Measurements from ENCODE around the gene ITGAX. TPM values are rescaled to one million over a fixed set of nuclear protein-coding genes. Genes with fewer than 3 reads are reported as not detected.
"Not testable (repeated sequence)": the region's sequence is repeated elsewhere in the genome, so short reads cannot be mapped to it uniquely, and the experiment has no call there.

The ITGAX gene
- total and polyA plus RNA-seq, 2 experiments from 2014 or later: 0.50 to 0.60 TPM

DNA sequence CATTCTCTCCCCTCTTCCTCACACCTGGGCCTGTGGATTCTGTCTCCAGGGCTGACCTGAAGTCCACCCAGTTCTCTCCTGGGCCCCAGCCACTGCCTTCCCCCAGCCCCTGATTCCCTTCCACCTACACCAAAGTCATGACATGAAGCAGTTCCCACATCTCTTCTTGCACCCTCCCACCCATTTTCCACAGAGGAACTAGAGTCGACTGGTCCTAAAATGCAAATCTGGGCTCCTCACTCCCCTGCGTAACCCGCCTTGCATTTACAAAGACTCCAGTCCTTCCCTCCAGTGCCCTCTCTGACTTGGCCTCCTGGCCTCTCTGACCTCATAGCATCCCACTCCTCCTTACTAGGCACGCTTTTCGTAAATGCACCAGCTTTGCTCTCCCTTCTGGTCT lies 58.4 kb downstream of the ITGAX start:
- H3K9me3 ChIP-seq (ENCODE audit: low read depth): no peaks in the 10 kb centered on the region
- H3K36me3 ChIP-seq (replicated peaks; ENCODE audit: insufficient read depth, low read depth): no peaks in the 10 kb centered on the region
- H3K27ac ChIP-seq: no peak overlapping the region
- DNase-seq (ENCODE audit: low spot score): no peak
- no peaks in the 10 kb centered on the region for H3K27me3 ChIP-seq
- TF ChIP-seq EZH2phosphoT487 (IDR thresholded peaks at IDR 0.05; ENCODE audit: low read depth, severe bottlenecking, unreplicated experiment) (no peak), EZH2 (IDR thresholded peaks at IDR 0.05; ENCODE audit: borderline replicate concordance) (no peak)
- TF ChIP-seq, protein P1, sequence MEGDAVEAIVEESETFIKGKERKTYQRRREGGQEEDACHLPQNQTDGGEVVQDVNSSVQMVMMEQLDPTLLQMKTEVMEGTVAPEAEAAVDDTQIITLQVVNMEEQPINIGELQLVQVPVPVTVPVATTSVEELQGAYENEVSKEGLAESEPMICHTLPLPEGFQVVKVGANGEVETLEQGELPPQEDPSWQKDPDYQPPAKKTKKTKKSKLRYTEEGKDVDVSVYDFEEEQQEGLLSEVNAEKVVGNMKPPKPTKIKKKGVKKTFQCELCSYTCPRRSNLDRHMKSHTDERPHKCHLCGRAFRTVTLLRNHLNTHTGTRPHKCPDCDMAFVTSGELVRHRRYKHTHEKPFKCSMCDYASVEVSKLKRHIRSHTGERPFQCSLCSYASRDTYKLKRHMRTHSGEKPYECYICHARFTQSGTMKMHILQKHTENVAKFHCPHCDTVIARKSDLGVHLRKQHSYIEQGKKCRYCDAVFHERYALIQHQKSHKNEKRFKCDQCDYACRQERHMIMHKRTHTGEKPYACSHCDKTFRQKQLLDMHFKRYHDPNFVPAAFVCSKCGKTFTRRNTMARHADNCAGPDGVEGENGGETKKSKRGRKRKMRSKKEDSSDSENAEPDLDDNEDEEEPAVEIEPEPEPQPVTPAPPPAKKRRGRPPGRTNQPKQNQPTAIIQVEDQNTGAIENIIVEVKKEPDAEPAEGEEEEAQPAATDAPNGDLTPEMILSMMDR (IDR thresholded peaks at IDR 0.05; ENCODE audit: poor library complexity): no peak
- no peaks in the 10 kb centered on the region for H3K9me2 ChIP-seq (replicated peaks; ENCODE audit: insufficient read depth)
- no peaks in the 10 kb centered on the region for H3K79me2 ChIP-seq
- H4K20me1 ChIP-seq (ENCODE audit: insufficient read depth, poor library complexity, severe bottlenecking): no peaks in the 10 kb centered on the region
- H2AFZ ChIP-seq: no peak overlapping the region
- no peaks in the 10 kb centered on the region for H3K4me1 ChIP-seq (ENCODE audit: insufficient read depth)
- no peak overlapping the region for H3K4me3 ChIP-seq
- no peak overlapping the region for H3K4me2 ChIP-seq
- WGBS (ENCODE audit: low lambda C conversion rate, missing lambda C conversion rate): 91% methylated on average over 5 of the region's 5 CpGs

DNA sequence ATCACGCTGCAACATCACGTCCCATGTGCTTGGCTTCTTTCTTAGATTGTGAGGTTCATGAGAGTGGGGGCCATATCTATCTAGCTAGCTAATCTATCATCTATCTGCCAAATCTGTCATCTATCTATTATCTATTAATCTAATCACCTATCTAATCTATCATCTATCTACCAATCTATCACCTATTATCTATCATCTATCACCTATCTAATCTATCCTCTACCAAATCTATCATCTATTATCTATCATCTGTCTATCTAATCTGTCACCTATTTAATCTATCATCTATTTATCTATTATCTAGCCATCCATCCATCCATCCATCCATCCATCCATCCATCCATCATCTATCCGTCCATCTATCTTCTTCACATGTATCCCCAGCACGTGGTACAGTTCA lies 59.0 kb downstream of the ITGAX start:
- H3K36me3 ChIP-seq (replicated peaks; ENCODE audit: insufficient read depth, low read depth): no peaks in the 10 kb centered on the region
- no peak overlapping the region for H2AFZ ChIP-seq
- WGBS (ENCODE audit: low lambda C conversion rate, missing lambda C conversion rate): 90% methylated on average over 4 of the region's 4 CpGs
- H3K9me2 ChIP-seq (replicated peaks; ENCODE audit: insufficient read depth): no peaks in the 10 kb centered on the region
- TF ChIP-seq EZH2 (IDR thresholded peaks at IDR 0.05; ENCODE audit: borderline replicate concordance) (no peak), EZH2phosphoT487 (IDR thresholded peaks at IDR 0.05; ENCODE audit: low read depth, severe bottlenecking, unreplicated experiment) (no peak)
- TF ChIP-seq, protein P1 (IDR thresholded peaks at IDR 0.05; ENCODE audit: poor library complexity): no peak
- no peaks in the 10 kb centered on the region for H4K20me1 ChIP-seq (ENCODE audit: insufficient read depth, poor library complexity, severe bottlenecking)
- no peak overlapping the region for H3K4me2 ChIP-seq
- no peaks in the 10 kb centered on the region for H3K79me2 ChIP-seq
- no peak for DNase-seq (ENCODE audit: low spot score)
- no peaks in the 10 kb centered on the region for H3K9me3 ChIP-seq (ENCODE audit: low read depth)
- H3K4me1 ChIP-seq (ENCODE audit: insufficient read depth): no peaks in the 10 kb centered on the region
- no peak overlapping the region for H3K27ac ChIP-seq
- H3K4me3 ChIP-seq: no peak overlapping the region
- H3K27me3 ChIP-seq: no peaks in the 10 kb centered on the region

DNA sequence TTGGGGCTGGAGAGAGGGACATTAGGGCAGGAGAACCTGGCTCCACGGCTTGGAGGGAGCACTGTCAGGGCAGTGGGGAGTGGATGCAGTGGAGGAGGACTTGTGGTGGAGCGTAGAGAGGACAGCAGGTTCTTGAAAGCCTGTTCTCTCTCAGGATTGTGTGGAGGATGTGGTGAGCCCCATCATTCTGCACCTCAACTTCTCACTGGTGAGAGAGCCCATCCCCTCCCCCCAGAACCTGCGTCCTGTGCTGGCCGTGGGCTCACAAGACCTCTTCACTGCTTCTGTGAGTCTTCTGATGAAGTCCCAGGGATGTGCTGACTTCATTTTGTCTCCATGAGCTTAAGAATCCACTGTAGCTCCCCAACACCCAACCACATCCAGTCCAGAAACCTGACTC lies 59.7 kb downstream of the ITGAX start:
- TF ChIP-seq, protein P1 (IDR thresholded peaks at IDR 0.05; ENCODE audit: poor library complexity): no peak
- no peak for TF ChIP-seq EZH2 (IDR thresholded peaks at IDR 0.05; ENCODE audit: borderline replicate concordance)
- TF ChIP-seq EZH2phosphoT487 (IDR thresholded peaks at IDR 0.05; ENCODE audit: low read depth, severe bottlenecking, unreplicated experiment): no peak
- Histone ChIP-seq H3K36me3 (replicated peaks; ENCODE audit: insufficient read depth, low read depth) (no peaks in the 10 kb centered on the region), H3K27ac (no peak overlapping the region), H3K9me3 (ENCODE audit: low read depth) (no peaks in the 10 kb centered on the region), H3K4me3 (no peak overlapping the region), H4K20me1 (ENCODE audit: insufficient read depth, poor library complexity, severe bottlenecking) (no peaks in the 10 kb centered on the region), H3K4me1 (ENCODE audit: insufficient read depth) (no peaks in the 10 kb centered on the region), H3K4me2 (no peak overlapping the region), H3K9me2 (replicated peaks; ENCODE audit: insufficient read depth) (no peaks in the 10 kb centered on the region), H3K79me2 (no peaks in the 10 kb centered on the region), H3K27me3 (no peaks in the 10 kb centered on the region), H2AFZ (no peak overlapping the region)
- DNase-seq (ENCODE audit: low spot score): no peak
- 82% methylated on average over 4 of the region's 4 CpGs for WGBS (ENCODE audit: low lambda C conversion rate, missing lambda C conversion rate)

DNA sequence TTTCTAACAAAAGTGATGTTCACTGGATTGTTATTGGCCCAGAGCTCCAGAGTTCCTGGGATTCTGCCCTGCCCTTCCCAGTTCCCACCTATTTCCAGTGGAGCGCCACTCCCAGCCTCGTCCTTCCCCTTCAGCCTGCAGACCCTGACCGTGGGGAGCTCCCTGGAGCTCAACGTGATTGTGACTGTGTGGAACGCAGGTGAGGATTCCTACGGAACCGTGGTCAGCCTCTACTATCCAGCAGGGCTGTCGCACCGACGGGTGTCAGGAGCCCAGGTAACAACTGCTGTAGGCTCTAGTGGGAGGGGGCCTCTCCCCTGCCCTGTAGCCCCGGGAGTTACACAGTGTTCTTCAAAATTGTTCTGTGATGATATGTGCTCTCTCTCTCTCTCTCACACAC lies 61.4 kb downstream of the ITGAX start:
- Histone ChIP-seq H3K4me2 (no peak overlapping the region), H3K79me2 (no peaks in the 10 kb centered on the region), H3K27ac (no peak overlapping the region), H3K9me3 (ENCODE audit: low read depth) (no peaks in the 10 kb centered on the region), H3K4me3 (no peak overlapping the region), H3K4me1 (ENCODE audit: insufficient read depth) (no peaks in the 10 kb centered on the region), H3K36me3 (replicated peaks; ENCODE audit: insufficient read depth, low read depth) (no peaks in the 10 kb centered on the region), H4K20me1 (ENCODE audit: insufficient read depth, poor library complexity, severe bottlenecking) (no peaks in the 10 kb centered on the region), H3K9me2 (replicated peaks; ENCODE audit: insufficient read depth) (no peaks in the 10 kb centered on the region), H3K27me3 (no peaks in the 10 kb centered on the region), H2AFZ (no peak overlapping the region)
- TF ChIP-seq EZH2phosphoT487 (IDR thresholded peaks at IDR 0.05; ENCODE audit: low read depth, severe bottlenecking, unreplicated experiment): no peak
- TF ChIP-seq EZH2 (IDR thresholded peaks at IDR 0.05; ENCODE audit: borderline replicate concordance): no peak
- TF ChIP-seq, protein P1 (IDR thresholded peaks at IDR 0.05; ENCODE audit: poor library complexity): no peak
- no peak for DNase-seq (ENCODE audit: low spot score)
- WGBS (ENCODE audit: low lambda C conversion rate, missing lambda C conversion rate): 85% methylated on average over 11 of the region's 11 CpGs

DNA sequence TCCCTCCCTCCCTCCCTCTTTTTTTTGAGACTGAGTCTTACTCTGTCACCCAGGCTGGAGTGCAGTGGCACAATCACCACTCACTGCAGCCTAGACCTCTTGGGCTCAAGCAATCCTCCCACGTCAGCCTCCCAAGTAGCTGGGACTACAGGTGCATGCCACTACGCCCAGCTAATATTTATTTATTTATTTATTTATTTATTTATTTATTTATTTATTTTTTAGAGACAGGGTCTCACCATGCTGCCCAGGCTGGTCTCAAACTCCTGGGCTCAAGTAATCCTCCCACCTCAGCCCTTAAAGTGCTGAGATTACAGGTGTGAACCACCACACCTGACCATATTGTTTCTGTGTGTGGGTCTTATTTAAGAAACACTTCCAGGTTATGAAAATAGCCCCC lies 62.1 kb downstream of the ITGAX start:
- H3K36me3 ChIP-seq (replicated peaks; ENCODE audit: insufficient read depth, low read depth); H3K27ac ChIP-seq: not testable (repeated sequence)
- WGBS (ENCODE audit: low lambda C conversion rate, missing lambda C conversion rate): 83% methylated on average over 2 of the region's 2 CpGs

More for the DNA sequence above, 62.1 kb downstream of the ITGAX start:
- not testable (repeated sequence) for H3K79me2 ChIP-seq; H3K4me1 ChIP-seq (ENCODE audit: insufficient read depth); H3K4me3 ChIP-seq; H3K4me2 ChIP-seq; H4K20me1 ChIP-seq (ENCODE audit: insufficient read depth, poor library complexity, severe bottlenecking); H3K9me3 ChIP-seq (ENCODE audit: low read depth); H3K27me3 ChIP-seq; H3K9me2 ChIP-seq (replicated peaks; ENCODE audit: insufficient read depth); DNase-seq (ENCODE audit: low spot score); H2AFZ ChIP-seq
